Lower leg skin (tissue), 4 donors: ENCODE results near the gene DYNC2H1. TPM values are rescaled to one million over a fixed set of nuclear protein-coding genes. Genes with fewer than 3 reads are reported as not detected.

Experiments used
- DNase-seq, 2 donors: peaks; one replicate each; pipeline ENCODE4 v3.0.0-alpha.2; 2019; ENCODE audit warnings: low spot score in 2 of 2
- H3K4me3 ChIP-seq: fragments of 200-600 bp; sonication (generic); 2 replicates; pipeline ENCODE4 v1.5.1; 2017; ENCODE audit warnings: mild to moderate bottlenecking, low read depth; ENCODE audit not compliant: poor library complexity, severe bottlenecking
- CTCF ChIP-seq, 3 donors: fragments of 450-650 bp; IDR thresholded peaks; one replicate each; pipeline ENCODE4 v1.5.1; 2016; ENCODE audit warnings: antibody characterized with exemption in 3 of 3, mild to moderate bottlenecking in 3 of 3, moderate library complexity in 2 of 3
- POLR2A ChIP-seq, 2 donors: fragments of 450-650 bp; IDR thresholded peaks; one replicate each; pipeline ENCODE4 v1.6.1; 2016 to 2017; ENCODE audit warnings: antibody characterized with exemption in 2 of 2, mild to moderate bottlenecking in 1 of 2, moderate library complexity in 1 of 2
- WGBS, 2 donors: methylation state at CpG; one replicate each; pipeline ENCODE4 v1.1.5; 2018; 5-methylcytosine and 5-hydroxymethylcytosine counted together
- intact Hi-C: fragments of 100-400 bp; cut with DNase I; formaldehyde crosslinking; loops from one replicate; pipeline ENCODE4 v1.15.0; 2023; ENCODE audit warnings: low total_unique reads
- total RNA-seq, 4 donors: library from RNA; depleted of rRNA; stranded (reverse); fragments of >200 nt; gene quantifications; one replicate each; pipeline ENCODE4 v1.1.0, GENCODE V29; 2016

Gene DYNC2H1
- total RNA-seq, 4 donors from 2014 or later: 8.9 to 25.8 (median 13.8) TPM

- intact Hi-C loops: no loop called here
- WGBS, 2 donors: 66 to 78% methylated on average over 3 of the region's 3 CpGs
- DNase-seq: no peak
- no peak overlapping the region for H3K4me3 ChIP-seq
- no peak for TF ChIP-seq POLR2A (IDR thresholded peaks at IDR 0.05)
- no peak for TF ChIP-seq CTCF (IDR thresholded peaks at IDR 0.05)
These were observed 356.4 kb downstream of the DYNC2H1 start for GRCh38 chr11:103465555-103466140.

DNA sequence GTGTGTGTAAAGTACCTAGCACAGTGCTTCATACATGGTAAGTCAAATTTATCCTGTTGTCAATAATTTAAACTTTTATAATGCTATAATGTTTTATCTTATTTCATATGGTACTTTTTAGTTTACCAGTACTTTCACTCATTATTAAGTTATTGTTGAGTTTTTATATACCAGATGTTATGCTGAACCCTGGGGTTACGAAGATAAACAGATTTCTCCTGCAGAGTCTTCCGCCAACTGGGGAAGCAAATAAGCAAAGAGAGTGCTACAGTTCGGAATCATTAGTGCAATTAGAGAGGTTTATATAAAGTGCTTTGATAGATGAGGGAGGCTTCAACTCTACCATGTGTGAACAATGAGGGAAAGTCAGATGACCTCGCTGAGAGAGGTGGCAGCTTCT, 362.3 kb downstream of the DYNC2H1 start:
- no peak for DNase-seq
- 95 to 96% methylated on average over 4 of the region's 4 CpGs for WGBS, 2 donors
- intact Hi-C loops: no loop called here
- TF ChIP-seq CTCF (IDR thresholded peaks at IDR 0.05): no peak
- no peak for TF ChIP-seq POLR2A (IDR thresholded peaks at IDR 0.05)
- no peak overlapping the region for H3K4me3 ChIP-seq

DNA sequence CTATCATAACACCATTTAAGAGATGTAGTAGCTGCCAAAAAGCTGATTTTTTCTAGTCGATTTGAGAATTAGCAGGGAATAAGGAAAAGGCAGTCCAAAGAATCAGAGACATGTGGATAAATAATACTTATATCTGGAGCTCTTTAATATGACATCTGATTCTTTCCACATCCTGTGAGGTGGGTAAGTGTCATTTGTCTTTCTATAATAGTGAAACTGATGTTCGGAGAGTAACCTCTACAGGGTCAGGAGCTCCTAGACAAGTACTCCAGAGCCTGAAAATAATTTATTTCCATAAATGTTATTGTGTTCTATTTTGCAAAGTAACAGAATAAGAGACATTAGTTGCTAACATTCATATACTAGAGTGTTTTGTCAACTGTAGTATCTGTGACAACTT, 367.6 kb downstream of the DYNC2H1 start:
- no peak for DNase-seq
- TF ChIP-seq CTCF (IDR thresholded peaks at IDR 0.05): no peak
- TF ChIP-seq POLR2A (IDR thresholded peaks at IDR 0.05): no peak
- intact Hi-C loops: no loop called here
- no peak overlapping the region for H3K4me3 ChIP-seq
- 92 to 99% methylated on average over 2 of the region's 2 CpGs for WGBS, 2 donors

- WGBS, 2 donors: 78 to 84% methylated on average over 4 of the region's 4 CpGs
- DNase-seq: no peak
- TF ChIP-seq POLR2A (IDR thresholded peaks at IDR 0.05): no peak
- TF ChIP-seq CTCF (IDR thresholded peaks at IDR 0.05): no peak
- intact Hi-C loops: no loop called here
- no peak overlapping the region for H3K4me3 ChIP-seq
These were observed 371.2 kb downstream of the DYNC2H1 start for GRCh38 chr11:103480421-103480820.

GRCh38 chr11:103483996-103484395, 374.8 kb downstream of the DYNC2H1 start:
- H3K4me3 ChIP-seq: no peak overlapping the region
- TF ChIP-seq POLR2A (IDR thresholded peaks at IDR 0.05): no peak
- TF ChIP-seq CTCF (IDR thresholded peaks at IDR 0.05): no peak
- intact Hi-C loops: no loop called here

GRCh38 chr11:103484545-103484944, 375.3 kb downstream of the DYNC2H1 start:
- 89 to 95% methylated on average over 3 of the region's 3 CpGs for WGBS, 2 donors
- intact Hi-C loops: no loop called here
- DNase-seq: no peak
- TF ChIP-seq POLR2A (IDR thresholded peaks at IDR 0.05) (no peak), CTCF (IDR thresholded peaks at IDR 0.05) (no peak)
- no peak overlapping the region for H3K4me3 ChIP-seq

More at GRCh38 chr11:103483996-103484395, 374.8 kb downstream of the DYNC2H1 start:
- DNase-seq: no peak
